ENCODE data around the gene SAE1.

- TF ChIP-seq HDGF (IDR thresholded peaks at IDR 0.05): no peak
- TF ChIP-seq GABPA (IDR thresholded peaks at IDR 0.05; ENCODE audit: low read depth): no peak
- TF ChIP-seq EGR1 (IDR thresholded peaks at IDR 0.05; ENCODE audit: borderline replicate concordance in 1 of 2, low read depth in 2 of 2, low read length in 2 of 2): no peak
- no peak for TF ChIP-seq CHD1 (IDR thresholded peaks at IDR 0.05; ENCODE audit: low read depth, low read length)
- TF ChIP-seq NR2F1 (conservative IDR thresholded peaks at IDR 0.05): no peak
- TF ChIP-seq SREBF2 (IDR thresholded peaks at IDR 0.05; ENCODE audit: low read length): no peak
- no peak for TF ChIP-seq CEBPB (IDR thresholded peaks at IDR 0.05; ENCODE audit: borderline replicate concordance in 1 of 2, low read depth in 2 of 2, low read length in 2 of 2)
Observed at GRCh38 chr19:47093841-47094240, 36.8 kb upstream of the SAE1 start.

Measured in GM12878 (cell line).